Fibroblast of the aortic adventitia (primary cell): ENCODE measurements around the gene ZNF638. TPM values are rescaled to one million over a fixed set of nuclear protein-coding genes. Genes with fewer than 3 reads are reported as not detected.

Source experiments
- DNase-seq: peaks from one replicate; pipeline ENCODE4 v3.0.0-alpha.2; 2010; ENCODE audit warnings: low read depth
- H3K4me3 ChIP-seq: 2 replicates; pipeline ENCODE4 v1.5.1; 2011; ENCODE audit warnings: low read depth, mild to moderate bottlenecking, control low read depth, low read length, moderate library complexity
- CTCF ChIP-seq: IDR thresholded peaks from 2 replicates; pipeline ENCODE4 v1.5.1; 2011; ENCODE audit warnings: mild to moderate bottlenecking, low read length, control low read depth, inconsistent platforms; ENCODE audit not compliant: insufficient read depth
- total RNA-seq: library from RNA; depleted of rRNA; stranded (reverse); fragments of >200 nt; gene quantifications from 2 replicates; pipeline ENCODE4 v1.2.3, GENCODE V29; 2012; ENCODE audit warnings: low replicate concordance

ZNF638 gene
- total RNA-seq, 1 donor = 123 TPM

- TF ChIP-seq CTCF = no peak
- peak; percentile 19 for DNase-seq
- no peak overlapping the region for H3K4me3 ChIP-seq
Measured at GRCh38 chr2:71341645-71342044, 10.1 kb downstream of the ZNF638 start.

DNA sequence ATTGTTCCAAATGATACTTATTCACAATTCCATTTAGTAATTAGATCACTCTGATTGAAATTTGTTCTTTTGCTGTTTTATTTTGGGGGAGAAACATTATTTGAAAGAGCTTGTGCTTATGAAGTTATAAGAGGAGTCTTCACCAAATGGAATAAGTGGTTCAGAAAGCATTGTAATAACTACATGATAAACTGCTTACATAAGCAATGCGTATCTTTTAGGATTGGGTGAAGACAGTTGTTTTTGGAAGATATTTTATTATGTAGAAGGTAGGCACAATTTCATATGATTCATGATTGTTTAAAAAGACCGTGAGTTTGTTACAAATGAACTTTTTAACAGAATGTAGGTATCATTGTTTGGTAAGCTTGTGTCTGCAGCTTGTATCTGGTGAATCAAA, 14.5 kb downstream of the ZNF638 start:
- no peak for DNase-seq
- no peak overlapping the region for H3K4me3 ChIP-seq
- TF ChIP-seq CTCF = no peak

GRCh38 chr2:71347517-71347916, 15.9 kb downstream of the ZNF638 start:
- DNase-seq = peak; percentile 34
- H3K4me3 ChIP-seq = no peak overlapping the region
- TF ChIP-seq CTCF = no peak

- H3K4me3 ChIP-seq = no peak overlapping the region
- peak; percentile 68 for DNase-seq
- no peak for TF ChIP-seq CTCF
Measured at GRCh38 chr2:71348302-71348701, 16.7 kb downstream of the ZNF638 start.

GRCh38 chr2:71353248-71353647, 21.7 kb downstream of the ZNF638 start:
- TF ChIP-seq CTCF = no peak
- H3K4me3 ChIP-seq = no peak overlapping the region
- no peak for DNase-seq

- DNase-seq = peak; percentile 72
- no peak for TF ChIP-seq CTCF
- no peak overlapping the region for H3K4me3 ChIP-seq
Measured at GRCh38 chr2:71358931-71359671, 27.5 kb downstream of the ZNF638 start.

DNA sequence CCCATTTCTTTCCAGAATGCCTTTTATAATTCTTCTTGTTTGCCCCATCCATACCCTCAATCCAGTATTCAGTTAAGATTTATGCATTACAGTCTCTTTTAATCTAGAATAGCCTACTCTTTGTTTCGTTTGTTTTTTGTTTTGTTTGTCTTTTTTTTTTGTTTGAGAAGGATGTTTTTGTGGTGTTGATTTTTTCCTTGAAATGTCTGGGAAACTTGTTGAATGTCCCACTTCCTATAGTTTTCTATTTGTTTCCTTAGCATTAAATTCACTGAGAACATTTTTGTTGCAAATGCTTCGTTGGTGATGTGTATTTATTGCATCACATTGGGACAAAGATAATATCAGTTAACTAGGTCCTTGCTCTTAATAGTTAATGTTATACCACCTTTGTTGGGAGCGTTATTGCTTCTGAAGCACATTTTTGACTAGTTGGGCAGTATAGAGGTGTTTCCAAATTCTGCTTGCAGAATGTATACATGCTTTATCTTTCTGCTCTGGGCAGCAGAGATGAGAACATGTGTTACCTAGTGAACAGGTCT, 28.9 kb downstream of the ZNF638 start:
- no peak overlapping the region for H3K4me3 ChIP-seq
- no peak for TF ChIP-seq CTCF
- DNase-seq = no peak
